Parathyroid adenoma (tissue), 2 donors: Measurements from ENCODE around the gene PTPRJ.

ENCODE experiments used
- H2AFZ ChIP-seq: fragments of 300-600 bp; sonication (generic); one replicate; pipeline ENCODE4 v1.7.0; 2017; ENCODE audit warnings: antibody characterized with exemption, mild to moderate bottlenecking
- H3K27ac ChIP-seq: fragments of 300-600 bp; sonication (generic); one replicate; pipeline ENCODE4 v1.7.0; 2017
- H3K27me3 ChIP-seq: fragments of 300-600 bp; sonication (generic); one replicate; pipeline ENCODE4 v1.7.0; 2017; ENCODE audit warnings: low read length; ENCODE audit not compliant: control insufficient read depth, insufficient read depth
- H3K36me3 ChIP-seq: fragments of 300-600 bp; sonication (generic); one replicate; pipeline ENCODE4 v1.7.0; 2017; ENCODE audit warnings: low read length; ENCODE audit not compliant: control insufficient read depth, insufficient read depth
- H3K4me1 ChIP-seq: fragments of 300-600 bp; sonication (generic); one replicate; pipeline ENCODE4 v1.7.0; 2017; ENCODE audit warnings: control low read depth
- H3K4me2 ChIP-seq: fragments of 300-600 bp; sonication (generic); one replicate; pipeline ENCODE4 v1.7.0; 2017; ENCODE audit warnings: low read length
- H3K4me3 ChIP-seq: fragments of 300-600 bp; sonication (generic); one replicate; pipeline ENCODE4 v1.7.0; 2017; ENCODE audit warnings: low read depth, low read length
- H3K79me2 ChIP-seq: fragments of 300-600 bp; sonication (generic); one replicate; pipeline ENCODE4 v1.7.0; 2017; ENCODE audit warnings: control low read depth
- H3K9ac ChIP-seq: fragments of 300-600 bp; sonication (generic); one replicate; pipeline ENCODE4 v1.7.0; 2017; ENCODE audit warnings: mild to moderate bottlenecking
- H3K9me3 ChIP-seq: fragments of 300-600 bp; sonication (generic); one replicate; pipeline ENCODE4 v1.7.0; 2017; ENCODE audit warnings: low read length; ENCODE audit not compliant: control insufficient read depth
- CTCF ChIP-seq: fragments of 300-600 bp; sonication (generic); IDR thresholded peaks from one replicate; pipeline ENCODE4 v1.7.0; 2017; ENCODE audit warnings: antibody characterized with exemption, mild to moderate bottlenecking
- donor health status: primary hyperparathyroidism.

PTPRJ gene

DNA sequence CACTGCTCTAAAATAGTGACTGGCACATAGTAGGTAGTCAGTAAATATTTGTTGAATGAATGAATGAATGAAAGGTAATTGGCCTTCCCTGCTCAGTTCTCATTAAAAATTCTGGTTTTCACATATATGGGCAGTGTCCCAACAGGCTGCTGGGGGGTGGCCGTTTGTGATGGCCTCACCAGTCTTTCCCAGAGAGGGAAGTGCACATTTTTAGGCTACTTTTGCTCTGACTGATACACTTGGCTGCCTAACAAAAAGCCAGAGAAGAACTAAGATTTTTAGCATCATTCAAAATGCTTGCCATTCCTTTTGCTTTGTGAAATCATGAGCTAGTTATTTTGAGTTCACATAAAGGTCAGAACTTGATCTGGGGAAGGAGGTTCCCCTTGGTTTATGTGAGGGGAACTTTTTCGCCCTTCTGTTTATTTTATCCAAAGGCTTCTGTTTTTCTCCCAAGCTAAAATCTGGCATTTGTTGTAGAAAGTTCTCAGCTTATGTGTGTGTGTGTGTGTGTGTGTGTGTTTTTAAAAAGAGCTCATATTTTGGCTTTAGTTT is 83.1 kb downstream of the PTPRJ start:
- no peak for TF ChIP-seq CTCF
- no peaks in the 10 kb centered on the region for H3K9me3 ChIP-seq
- H2AFZ ChIP-seq: no peak overlapping the region
- no peak overlapping the region for H3K4me2 ChIP-seq
- H3K4me1 ChIP-seq: peaks cover 2% of the 10 kb centered on the region
- H3K4me3 ChIP-seq: no peak overlapping the region
- H3K9ac ChIP-seq: no peak overlapping the region
- no peak overlapping the region for H3K27ac ChIP-seq
- no peaks in the 10 kb centered on the region for H3K27me3 ChIP-seq
- H3K36me3 ChIP-seq: no peaks in the 10 kb centered on the region
- peaks cover 2% of the 10 kb centered on the region for H3K79me2 ChIP-seq

- H3K9me3 ChIP-seq: no peaks in the 10 kb centered on the region
- no peak overlapping the region for H3K4me3 ChIP-seq
- no peak for TF ChIP-seq CTCF
- no peak overlapping the region for H2AFZ ChIP-seq
- H3K9ac ChIP-seq: no peak overlapping the region
- no peak overlapping the region for H3K27ac ChIP-seq
- H3K27me3 ChIP-seq: no peaks in the 10 kb centered on the region
- no peaks in the 10 kb centered on the region for H3K36me3 ChIP-seq
- peaks cover 2% of the 10 kb centered on the region for H3K4me1 ChIP-seq
- H3K79me2 ChIP-seq: peaks cover 2% of the 10 kb centered on the region
- no peak overlapping the region for H3K4me2 ChIP-seq
These were observed 83.9 kb downstream of the PTPRJ start for GRCh38 chr11:48064306-48064705.

DNA sequence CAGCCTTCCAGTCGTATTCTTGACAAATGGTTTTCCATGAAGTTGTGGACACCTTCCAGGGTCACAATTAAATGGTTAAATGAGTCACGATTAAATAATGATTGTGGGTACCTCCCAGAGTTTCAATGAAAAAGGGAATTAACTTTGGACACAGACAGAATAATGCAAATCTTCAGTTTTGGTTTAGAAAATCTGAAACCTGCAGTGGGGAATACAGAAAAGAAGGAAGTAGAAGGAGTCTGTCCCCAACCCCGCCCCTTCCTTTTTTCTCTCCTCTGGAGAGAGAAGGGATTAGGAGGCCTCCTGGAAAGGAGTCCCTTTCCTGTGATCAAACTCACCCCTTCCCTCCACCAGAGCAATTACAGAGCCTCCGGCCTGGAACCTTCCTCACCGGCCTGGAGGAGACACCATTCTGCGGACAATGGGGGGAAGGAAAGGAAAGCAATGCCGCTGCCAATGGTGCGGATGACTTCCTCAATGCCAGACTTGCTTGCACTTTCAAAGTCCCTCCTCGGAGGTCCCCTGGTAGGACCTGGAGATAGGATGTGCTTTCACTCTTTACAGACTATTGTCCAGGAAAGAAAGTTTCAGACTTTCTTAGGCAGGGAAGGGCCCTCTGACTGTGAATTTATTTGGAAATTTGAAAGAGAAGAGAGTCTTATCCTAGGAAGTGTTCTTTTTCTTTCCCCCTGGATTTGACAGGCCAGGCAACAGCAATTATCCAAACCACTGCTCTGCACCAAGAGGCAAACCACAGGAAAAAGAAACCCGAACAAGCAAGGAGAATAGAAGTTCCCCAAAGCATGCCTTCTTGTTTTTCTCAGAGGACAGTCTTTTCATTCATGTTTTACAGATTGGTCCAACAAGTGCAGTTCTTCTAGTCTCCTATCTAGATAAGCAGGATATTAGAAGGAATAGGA is 86.8 kb downstream of the PTPRJ start:
- no peak for TF ChIP-seq CTCF
- Histone ChIP-seq H3K27me3 (no peaks in the 10 kb centered on the region), H3K4me1 (peaks cover 2% of the 10 kb centered on the region), H3K36me3 (no peaks in the 10 kb centered on the region), H3K9ac (no peak overlapping the region), H2AFZ (no peak overlapping the region), H3K79me2 (no peaks in the 10 kb centered on the region), H3K9me3 (no peaks in the 10 kb centered on the region), H3K4me3 (no peak overlapping the region), H3K27ac (no peak overlapping the region), H3K4me2 (no peak overlapping the region)

DNA sequence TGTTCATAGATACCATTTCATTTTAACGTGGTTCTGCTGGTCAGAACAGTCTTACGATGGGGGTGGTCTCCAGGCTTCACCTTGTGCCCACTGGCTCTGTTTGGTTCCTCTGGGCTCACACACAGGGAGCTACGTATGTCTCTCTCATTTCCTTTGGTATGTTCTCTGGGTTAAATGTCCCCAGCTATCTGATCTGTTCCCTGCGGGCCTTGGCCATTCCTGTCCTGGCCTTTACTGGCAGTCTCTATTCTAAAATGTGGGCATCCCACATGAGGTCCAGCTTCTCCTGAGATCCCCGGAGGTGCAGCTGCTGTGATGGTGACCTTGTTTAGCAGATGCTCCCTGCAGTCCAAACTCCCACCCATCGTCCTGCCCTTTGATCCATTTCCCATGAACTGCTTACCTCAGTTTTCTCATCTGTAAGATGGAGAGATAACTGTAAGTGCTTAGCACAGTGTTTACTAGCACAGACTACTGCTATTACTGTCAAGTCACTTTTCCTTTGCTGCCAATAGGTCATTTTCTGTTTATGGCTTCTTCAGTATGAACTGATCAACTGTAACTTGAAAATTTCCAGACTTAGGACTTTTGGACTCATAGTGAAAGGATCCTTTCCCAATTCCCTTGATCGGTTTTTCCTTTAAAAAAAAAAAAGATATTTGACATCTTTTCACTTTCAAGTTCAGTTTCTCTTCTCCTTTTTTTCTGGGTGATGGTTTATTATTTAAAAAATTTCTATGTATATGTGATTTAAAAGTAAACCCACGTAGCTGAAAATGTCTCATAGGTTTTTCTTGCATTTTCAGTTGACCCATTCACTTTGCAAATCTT is 92.9 kb downstream of the PTPRJ start:
- TF ChIP-seq CTCF: no peak
- Histone ChIP-seq H3K27ac (no peak overlapping the region), H3K27me3 (no peaks in the 10 kb centered on the region), H3K36me3 (no peaks in the 10 kb centered on the region), H2AFZ (no peak overlapping the region), H3K79me2 (peaks cover 2% of the 10 kb centered on the region), H3K4me1 (no peaks in the 10 kb centered on the region), H3K9ac (no peak overlapping the region), H3K4me3 (no peak overlapping the region), H3K9me3 (no peaks in the 10 kb centered on the region), H3K4me2 (no peak overlapping the region)
